GM11168 (cell line): Measurements from ENCODE around the gene ZNF35.
"Not testable (repeated sequence)": the region's sequence is repeated elsewhere in the genome, so short reads cannot be mapped to it uniquely, and the experiment has no call there.

Source experiments
- in situ Hi-C: fragments of 300-500 bp; cut with MboI; formaldehyde crosslinking; loops from one replicate; pipeline ENCODE4 v1.12.0; 2022; ENCODE audit warnings: low sequenced_read_pairs; ENCODE audit not compliant: unreplicated experiment

The ZNF35 gene

GRCh38 chr3:44648564-44649229 is at the start of gene ZNF35:
Gene ZNF35, plus strand, starts transcription at chr3:44648732. Its CDS starts 2,336 bp downstream, at chr3:44651068.
- in situ Hi-C loops = no loop called here

GRCh38 chr3:44601749-44602148 is 46.8 kb upstream of the ZNF35 start:
- in situ Hi-C loops = no loop called here

- in situ Hi-C loops = no loop called here
Observed at GRCh38 chr3:44612678-44613077, 35.9 kb upstream of the ZNF35 start.

- in situ Hi-C loops = no loop called here
Observed at GRCh38 chr3:44624749-44625480, 23.6 kb upstream of the ZNF35 start, which contains the start of gene ZNF197. Gene ZNF197, plus strand, starts transcription at chr3:44625036. Its CDS starts 4,119 bp downstream, at chr3:44629155.

- in situ Hi-C loops = no loop called here
Observed at GRCh38 chr3:44628716-44629115, 19.8 kb upstream of the ZNF35 start.

- in situ Hi-C loops = no loop called here
Observed at GRCh38 chr3:44632193-44632592, 16.3 kb upstream of the ZNF35 start.

GRCh38 chr3:44642337-44642736 is 6.2 kb upstream of the ZNF35 start:
- in situ Hi-C loops = no loop called here

GRCh38 chr3:44643024-44643423 is 5.5 kb upstream of the ZNF35 start:
- in situ Hi-C loops = no loop called here

GRCh38 chr3:44647771-44648170 is 761 bp upstream of the ZNF35 start:
- in situ Hi-C loops = no loop called here

- in situ Hi-C loops = no loop called here
Observed at GRCh38 chr3:44649709-44650108, 1.2 kb downstream of the ZNF35 start.

- in situ Hi-C loops = no loop called here
Observed at GRCh38 chr3:44654039-44654438, 5.5 kb downstream of the ZNF35 start.

GRCh38 chr3:44659015-44659414 is 10.5 kb downstream of the ZNF35 start:
- in situ Hi-C loops = no loop called here

GRCh38 chr3:44659434-44659833 is 10.9 kb downstream of the ZNF35 start:
- in situ Hi-C loops = no loop called here

- in situ Hi-C loops = no loop called here
Observed at GRCh38 chr3:44661189-44661588, 12.7 kb downstream of the ZNF35 start.

GRCh38 chr3:44665173-44665572 is 16.6 kb downstream of the ZNF35 start:
- in situ Hi-C loops = no loop called here

- in situ Hi-C loops = no loop called here
Observed at GRCh38 chr3:44666346-44666745, 17.8 kb downstream of the ZNF35 start.

GRCh38 chr3:44669760-44670159 is 21.2 kb downstream of the ZNF35 start:
- in situ Hi-C loops = no loop called here

GRCh38 chr3:44673466-44673865 is 24.9 kb downstream of the ZNF35 start:
- in situ Hi-C loops = not testable (repeated sequence)

- in situ Hi-C loops = no loop called here
Observed at GRCh38 chr3:44674211-44674610, 25.7 kb downstream of the ZNF35 start.

GRCh38 chr3:44678480-44679116 is 30.1 kb downstream of the ZNF35 start:
- in situ Hi-C loops = no loop called here

GRCh38 chr3:44680921-44681455 is 32.5 kb downstream of the ZNF35 start:
- in situ Hi-C loops = no loop called here
